Kidney capillary endothelial cell (primary cell): ENCODE data around the gene ZNF629.
A peak's percentile ranks its signal among the peaks of the same experiment; 100 is the strongest.
"Not testable (repeated sequence)": the region's sequence is repeated elsewhere in the genome, so short reads cannot be mapped to it uniquely, and the experiment has no call there.

Experiments used
- DNase-seq: peaks from one replicate; pipeline ENCODE4 v3.0.0-alpha.2; 2018; ENCODE audit warnings: low spot score

Gene ZNF629

GRCh38 chr16:30786936-30787612 is at the start of gene ZNF629:
TSS of gene ZNF629 (minus strand) at chr16:30787205. CDS start at chr16:30784482, 2,723 bp downstream.
- DNase-seq, result peak; percentile 49

GRCh38 chr16:30834130-30834740 is 47.2 kb upstream of the ZNF629 start:
- no peak for DNase-seq

- no peak for DNase-seq
Observed at GRCh38 chr16:30830072-30830417, 43.0 kb upstream of the ZNF629 start.

- DNase-seq, result no peak
Observed at GRCh38 chr16:30829130-30830071, 42.4 kb upstream of the ZNF629 start.

GRCh38 chr16:30821891-30822290 is 34.9 kb upstream of the ZNF629 start:
- DNase-seq, result no peak

- DNase-seq, result not testable (repeated sequence)
Observed at GRCh38 chr16:30821441-30821840, 34.4 kb upstream of the ZNF629 start.

- no peak for DNase-seq
Observed at GRCh38 chr16:30820952-30821421, 34.0 kb upstream of the ZNF629 start.

GRCh38 chr16:30816769-30817168 is 29.8 kb upstream of the ZNF629 start:
- no peak for DNase-seq

- DNase-seq, result no peak
Observed at GRCh38 chr16:30813821-30814189, 26.8 kb upstream of the ZNF629 start.

GRCh38 chr16:30809675-30810074 is 22.7 kb upstream of the ZNF629 start:
- DNase-seq, result not testable (repeated sequence)

GRCh38 chr16:30808890-30809426 is 22.0 kb upstream of the ZNF629 start:
- DNase-seq, result not testable (repeated sequence)

GRCh38 chr16:30808146-30808545 is 21.1 kb upstream of the ZNF629 start:
- DNase-seq, result no peak

- DNase-seq, result peak; percentile 78
Observed at GRCh38 chr16:30805370-30806169, 18.6 kb upstream of the ZNF629 start.

- DNase-seq, result no peak
Observed at GRCh38 chr16:30805056-30805369, 18.0 kb upstream of the ZNF629 start.

GRCh38 chr16:30802936-30803335 is 15.9 kb upstream of the ZNF629 start:
- DNase-seq, result no peak

- no peak for DNase-seq
Observed at GRCh38 chr16:30797670-30798309, 10.8 kb upstream of the ZNF629 start.

GRCh38 chr16:30794634-30795033 is 7.6 kb upstream of the ZNF629 start:
- DNase-seq, result no peak

- no peak for DNase-seq
Observed at GRCh38 chr16:30793508-30794069, 6.6 kb upstream of the ZNF629 start.

- DNase-seq, result no peak
Observed at GRCh38 chr16:30787613-30788378, 791 bp upstream of the ZNF629 start.
